GM19324 (cell line): ENCODE results near the gene ZNF281.
"Not testable (repeated sequence)": the region's sequence is repeated elsewhere in the genome, so short reads cannot be mapped to it uniquely, and the experiment has no call there.

Experiments used
- ATAC-seq: cut with Tn5 transposase; IDR thresholded peaks from one replicate; pipeline ENCODE4 v1.9.1; 2021; ENCODE audit warnings: mild to moderate bottlenecking, moderate library complexity; ENCODE audit not compliant: unreplicated experiment, low FRiP score

Gene ZNF281

GRCh38 chr1:200433586-200433985 lies 23.8 kb upstream of the ZNF281 start:
- ATAC-seq = no peak

- no peak for ATAC-seq
Observed at GRCh38 chr1:200432586-200432985, 22.8 kb upstream of the ZNF281 start.

- no peak for ATAC-seq
Observed at GRCh38 chr1:200429221-200429751, 19.4 kb upstream of the ZNF281 start.

- ATAC-seq = no peak
Observed at GRCh38 chr1:200428482-200429205, 18.8 kb upstream of the ZNF281 start.

GRCh38 chr1:200427744-200428143 lies 17.9 kb upstream of the ZNF281 start:
- ATAC-seq = no peak

- ATAC-seq = no peak
Observed at GRCh38 chr1:200426196-200426595, 16.4 kb upstream of the ZNF281 start.

- ATAC-seq = no peak
Observed at GRCh38 chr1:200423235-200423634, 13.4 kb upstream of the ZNF281 start.

- ATAC-seq = no peak
Observed at GRCh38 chr1:200422211-200422610, 12.4 kb upstream of the ZNF281 start.

- peak; percentile 55 for ATAC-seq
Observed at GRCh38 chr1:200415789-200416593, 6.2 kb upstream of the ZNF281 start.

- ATAC-seq = peak; percentile 58
Observed at GRCh38 chr1:200415227-200415626, 5.4 kb upstream of the ZNF281 start.

- ATAC-seq = no peak
Observed at GRCh38 chr1:200414657-200415056, 4.8 kb upstream of the ZNF281 start.

GRCh38 chr1:200413766-200414165 lies 3.9 kb upstream of the ZNF281 start:
- ATAC-seq = not testable (repeated sequence)

- no peak for ATAC-seq
Observed at GRCh38 chr1:200411406-200412257, 1.8 kb upstream of the ZNF281 start.

- no peak for ATAC-seq
Observed at GRCh38 chr1:200410566-200410878, 686 bp upstream of the ZNF281 start.

- peak; percentile 37 for ATAC-seq
Observed at GRCh38 chr1:200409203-200409760, 554 bp downstream of the ZNF281 start.

- no peak for ATAC-seq
Observed at GRCh38 chr1:200406161-200406797, 3.6 kb downstream of the ZNF281 start.

- ATAC-seq = no peak
Observed at GRCh38 chr1:200405264-200405663, 4.6 kb downstream of the ZNF281 start.

- no peak for ATAC-seq
Observed at GRCh38 chr1:200401708-200402107, 8.1 kb downstream of the ZNF281 start.

GRCh38 chr1:200401263-200401662 lies 8.6 kb downstream of the ZNF281 start:
- no peak for ATAC-seq

- ATAC-seq = no peak
Observed at GRCh38 chr1:200400556-200400955, 9.3 kb downstream of the ZNF281 start.
